ENCODE measurements around the gene PFKFB3.
"Not testable (repeated sequence)": the region's sequence is repeated elsewhere in the genome, so short reads cannot be mapped to it uniquely, and the experiment has no call there.

The PFKFB3 gene

GRCh38 chr10:6202684-6203330 is at the start of gene PFKFB3:
Gene PFKFB3, plus strand, starts transcription at chr10:6202932. Its CDS starts 329 bp downstream, at chr10:6203261.
- DNase-seq (ENCODE audit: low spot score) = peak; percentile 96

DNA sequence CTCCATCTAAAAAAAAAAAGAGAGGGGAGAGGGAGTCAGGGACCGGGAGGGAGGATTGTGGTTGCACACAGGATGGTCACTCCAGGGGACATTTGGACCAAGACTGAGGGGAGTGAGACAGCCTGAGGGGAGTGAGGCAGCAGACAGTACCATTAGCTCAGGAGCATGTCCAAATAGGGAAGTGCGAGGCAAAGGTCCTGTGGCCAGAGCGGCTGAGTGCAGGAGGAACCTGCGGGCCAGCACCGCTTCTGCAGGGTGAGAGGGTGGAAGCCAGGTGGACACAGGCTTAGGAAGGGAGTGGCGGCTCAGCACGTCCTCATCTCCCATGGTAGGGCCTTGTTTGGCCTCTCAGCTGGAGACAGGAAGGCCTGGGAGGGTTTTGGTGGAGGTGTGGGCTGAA is 48.9 kb upstream of the PFKFB3 start:
- no peak for DNase-seq (ENCODE audit: low spot score)

- no peak for DNase-seq (ENCODE audit: low spot score)
Observed at GRCh38 chr10:6154566-6154965, 48.2 kb upstream of the PFKFB3 start.

DNA sequence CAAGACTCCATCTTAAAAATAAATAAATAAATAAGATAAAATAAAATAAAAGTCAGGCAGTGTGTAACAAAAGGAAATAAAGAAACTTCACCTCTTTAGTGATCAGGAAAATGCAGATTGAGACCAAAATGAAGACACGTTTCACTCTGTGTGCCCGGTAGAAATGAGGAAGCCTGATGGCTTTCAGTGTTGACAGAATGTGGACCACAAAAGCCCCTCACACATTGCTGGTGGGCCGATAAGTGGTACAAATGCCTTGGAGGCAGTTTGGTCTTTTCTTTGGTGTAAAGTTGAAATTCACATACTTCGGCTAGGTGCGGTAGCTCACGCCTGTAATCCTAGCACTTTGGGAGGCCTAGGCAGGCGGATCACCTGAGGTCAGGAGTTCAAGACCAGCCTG is 44.5 kb upstream of the PFKFB3 start:
- no peak for DNase-seq (ENCODE audit: low spot score)

- no peak for DNase-seq (ENCODE audit: low spot score)
Observed at GRCh38 chr10:6161921-6162320, 40.8 kb upstream of the PFKFB3 start.

GRCh38 chr10:6162589-6163356 is 40.0 kb upstream of the PFKFB3 start:
- DNase-seq (ENCODE audit: low spot score) = no peak

DNA sequence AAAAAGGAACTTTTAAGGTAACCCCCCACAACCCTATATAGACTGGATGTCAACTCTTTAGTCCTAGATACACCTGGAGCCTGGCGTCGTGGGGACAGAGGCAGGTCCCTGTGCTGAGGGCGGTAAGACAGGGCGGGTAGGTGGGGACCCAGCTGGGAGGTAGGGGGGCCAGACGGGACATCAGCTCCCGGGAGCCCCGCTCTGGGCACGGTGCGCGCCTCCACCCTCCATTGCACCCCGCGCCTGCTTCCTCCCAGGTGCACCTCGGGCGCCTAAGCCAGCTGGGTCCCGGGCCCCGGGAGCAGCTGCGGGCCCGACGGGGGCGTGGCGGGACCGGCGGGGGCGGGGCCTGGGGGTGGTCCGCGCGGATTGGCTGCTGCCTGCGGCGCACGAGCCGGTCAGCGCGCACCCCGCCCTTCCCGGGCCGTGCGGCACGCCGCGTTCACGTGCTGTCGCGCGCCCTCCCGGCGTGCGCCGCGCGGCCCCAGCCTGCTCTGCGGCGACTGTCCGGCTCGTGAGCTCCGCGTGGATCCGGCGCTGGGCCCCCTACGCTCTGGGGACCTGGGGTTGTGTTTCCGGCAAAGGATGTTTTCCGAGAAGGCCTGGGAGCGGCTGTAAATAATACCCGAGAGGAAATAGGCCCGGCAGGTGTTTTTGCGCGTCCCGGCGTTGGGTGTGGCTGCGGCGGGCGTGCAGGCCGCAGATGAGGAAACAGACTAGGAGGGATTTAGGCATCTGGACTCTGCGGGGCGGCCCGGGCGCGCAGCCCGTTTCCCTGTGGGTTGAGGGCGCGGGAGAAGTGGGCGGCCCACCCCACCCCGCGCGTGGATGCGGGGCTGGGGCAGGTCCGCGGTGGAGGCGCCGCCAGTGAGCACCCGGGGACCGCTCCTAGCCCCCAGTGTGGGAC is 39.1 kb upstream of the PFKFB3 start:
- DNase-seq (ENCODE audit: low spot score) = no peak

DNA sequence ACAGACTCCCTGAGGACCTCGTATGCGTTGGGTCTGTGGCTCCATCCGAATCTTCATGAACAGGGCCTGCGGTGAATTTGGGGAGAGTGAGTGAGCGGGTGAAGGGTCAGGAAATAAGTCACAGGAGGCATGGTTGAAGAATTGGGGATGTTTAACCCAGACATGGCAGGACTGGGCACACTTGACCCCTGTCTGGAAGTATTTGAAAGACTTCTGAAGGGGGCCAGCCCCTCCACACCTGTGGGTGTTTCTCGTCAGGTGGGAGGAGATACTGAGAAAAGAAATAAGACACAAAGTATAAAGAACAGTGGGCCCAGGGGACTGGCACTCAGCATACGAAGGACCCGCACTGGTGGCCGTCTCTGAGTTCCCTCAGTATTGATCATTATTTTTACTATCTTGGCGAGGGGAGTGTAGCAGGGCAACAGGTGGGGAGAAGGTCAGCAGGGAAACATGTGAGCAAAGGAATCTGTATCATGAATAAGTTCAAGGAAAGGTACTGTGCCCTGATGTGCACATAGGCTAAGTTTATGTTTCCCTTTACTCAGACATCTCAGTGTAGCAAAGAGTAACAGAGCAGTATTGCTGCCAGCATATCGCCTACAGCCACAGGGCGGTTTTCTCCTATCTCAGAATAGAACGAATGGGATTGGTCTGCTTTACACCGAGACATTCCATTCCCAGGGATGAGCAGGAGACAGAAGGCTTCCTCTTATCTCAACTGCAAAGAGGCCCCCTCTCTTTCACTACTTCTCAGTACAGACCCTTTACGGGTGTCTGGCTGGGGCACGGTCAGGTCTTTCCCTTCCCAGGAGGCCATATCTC is 38.2 kb upstream of the PFKFB3 start:
- no peak for DNase-seq (ENCODE audit: low spot score)

DNA sequence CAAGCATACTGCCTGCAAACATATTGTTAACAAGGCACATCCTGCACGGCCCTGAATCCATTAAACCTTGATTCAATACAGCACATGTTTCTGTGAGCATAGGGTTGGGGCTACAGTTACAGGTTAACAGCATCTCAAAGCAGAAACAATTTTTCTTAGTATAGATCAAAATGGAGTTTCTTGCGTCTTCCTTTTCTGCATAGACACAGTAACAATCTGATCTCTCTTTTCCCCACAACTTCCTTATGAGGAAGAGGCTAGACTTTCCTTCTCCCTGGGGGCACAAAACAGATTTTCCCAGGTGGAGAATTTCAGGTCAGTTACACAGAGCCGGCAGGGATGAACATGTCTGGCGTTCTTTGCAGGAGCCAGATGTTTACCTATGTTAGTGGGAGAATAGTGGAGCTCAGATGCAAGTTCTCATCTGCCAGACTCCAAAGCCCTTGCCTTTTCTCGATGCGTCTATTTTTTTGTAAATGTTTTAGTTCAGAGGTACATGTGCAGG is 37.5 kb upstream of the PFKFB3 start:
- DNase-seq (ENCODE audit: low spot score) = no peak

DNA sequence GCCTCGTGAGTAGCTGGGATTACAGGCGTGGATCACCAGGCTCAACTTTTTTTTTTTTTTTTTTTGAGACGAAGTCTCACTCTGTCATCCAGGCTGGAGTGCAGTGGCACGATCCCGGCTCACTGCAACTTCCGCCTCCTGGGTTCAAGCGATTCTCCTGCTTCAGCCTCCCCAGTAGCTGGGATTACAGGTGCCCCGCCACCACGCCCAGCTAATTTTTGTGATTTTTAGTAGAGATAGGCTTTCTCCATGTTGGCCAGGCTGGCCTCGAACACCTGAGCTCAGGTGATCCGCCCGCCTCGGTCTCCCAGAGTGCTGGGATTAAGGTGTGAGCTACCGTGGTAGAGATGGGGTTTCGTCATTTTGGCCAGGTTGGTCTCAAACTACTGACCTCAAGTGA is 36.8 kb upstream of the PFKFB3 start:
- DNase-seq (ENCODE audit: low spot score) = not testable (repeated sequence)

- no peak for DNase-seq (ENCODE audit: low spot score)
Observed at GRCh38 chr10:6167456-6167855, 35.3 kb upstream of the PFKFB3 start.

DNA sequence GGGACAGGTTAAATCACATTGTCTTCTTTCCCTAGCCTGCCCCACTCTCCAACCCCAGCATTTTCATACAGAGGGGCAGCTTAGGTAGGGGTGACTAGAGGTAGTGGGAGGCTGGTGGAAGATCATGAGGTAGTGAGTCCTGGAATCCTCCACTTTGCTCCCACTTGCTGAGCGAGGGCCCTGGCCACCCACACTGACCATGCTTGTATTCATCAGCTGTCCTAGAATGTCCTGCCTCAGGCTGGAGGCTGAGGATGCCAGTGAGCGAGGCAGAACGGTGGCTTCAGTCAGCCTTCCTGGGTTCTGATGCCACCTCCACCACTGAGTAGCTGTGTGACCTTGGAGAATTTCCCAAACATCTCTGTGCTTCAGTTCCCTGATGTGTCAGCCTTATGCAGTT is 34.6 kb upstream of the PFKFB3 start:
- DNase-seq (ENCODE audit: low spot score) = no peak

- DNase-seq (ENCODE audit: low spot score) = no peak
Observed at GRCh38 chr10:6170638-6171037, 32.1 kb upstream of the PFKFB3 start.

DNA sequence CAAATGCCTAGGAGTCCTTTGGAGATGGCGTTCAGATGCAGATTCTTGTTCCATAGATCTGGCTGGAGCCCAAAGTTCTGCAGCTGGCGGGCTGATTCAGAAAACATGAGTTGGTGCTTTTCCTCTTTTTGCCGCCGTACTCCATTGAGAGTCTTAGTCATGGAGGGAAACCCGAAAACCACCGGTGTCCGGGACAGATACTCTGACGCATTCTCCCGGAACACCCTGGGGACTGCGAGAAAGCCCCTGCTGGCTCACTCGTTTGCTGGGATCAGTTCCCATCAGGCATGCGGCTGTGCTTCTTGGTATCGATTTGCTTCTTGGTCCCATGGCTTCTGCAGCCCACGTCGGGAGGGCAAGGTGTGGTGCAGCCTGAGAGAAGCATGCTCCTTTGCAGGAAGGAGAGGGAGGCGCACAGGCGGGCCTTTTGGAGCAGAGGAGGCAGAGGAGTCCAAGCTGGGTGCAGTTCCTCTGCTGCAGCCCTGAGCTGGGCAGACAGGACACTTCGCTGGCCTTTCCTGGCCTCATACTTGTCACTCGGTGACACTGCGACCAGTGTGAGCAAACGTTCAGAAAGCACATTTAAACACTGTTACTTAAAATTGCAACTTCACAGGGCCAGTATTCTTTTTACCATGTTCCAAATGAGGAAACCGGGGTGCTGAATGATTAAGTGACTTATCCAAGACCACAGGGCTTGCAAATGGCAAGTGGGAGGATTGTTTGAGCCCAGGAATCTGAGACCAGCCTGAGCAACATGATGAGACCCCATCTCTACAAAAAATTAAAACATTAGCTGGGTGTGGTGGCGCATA is 30.6 kb upstream of the PFKFB3 start:
- no peak for DNase-seq (ENCODE audit: low spot score)

DNA sequence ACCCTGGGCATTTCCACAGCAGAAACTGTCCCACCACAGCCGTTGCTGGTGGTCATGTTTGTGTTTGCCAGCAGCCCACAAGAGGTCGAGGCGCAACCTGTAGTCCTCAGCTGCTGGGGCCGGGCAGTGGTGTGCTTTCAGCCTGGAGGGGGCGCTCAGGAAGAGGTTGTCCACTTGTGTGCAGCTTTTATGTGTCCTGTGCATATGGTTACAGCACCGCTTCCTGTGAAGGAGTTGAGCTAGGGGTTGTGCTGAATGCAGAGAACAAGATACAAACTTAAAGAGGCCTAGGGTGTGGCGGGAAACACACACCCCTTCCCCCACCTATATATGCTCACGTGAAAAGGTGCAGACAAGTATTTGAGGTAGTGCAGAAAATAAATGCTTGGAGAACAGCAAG is 29.5 kb upstream of the PFKFB3 start:
- DNase-seq (ENCODE audit: low spot score) = peak; percentile 43

DNA sequence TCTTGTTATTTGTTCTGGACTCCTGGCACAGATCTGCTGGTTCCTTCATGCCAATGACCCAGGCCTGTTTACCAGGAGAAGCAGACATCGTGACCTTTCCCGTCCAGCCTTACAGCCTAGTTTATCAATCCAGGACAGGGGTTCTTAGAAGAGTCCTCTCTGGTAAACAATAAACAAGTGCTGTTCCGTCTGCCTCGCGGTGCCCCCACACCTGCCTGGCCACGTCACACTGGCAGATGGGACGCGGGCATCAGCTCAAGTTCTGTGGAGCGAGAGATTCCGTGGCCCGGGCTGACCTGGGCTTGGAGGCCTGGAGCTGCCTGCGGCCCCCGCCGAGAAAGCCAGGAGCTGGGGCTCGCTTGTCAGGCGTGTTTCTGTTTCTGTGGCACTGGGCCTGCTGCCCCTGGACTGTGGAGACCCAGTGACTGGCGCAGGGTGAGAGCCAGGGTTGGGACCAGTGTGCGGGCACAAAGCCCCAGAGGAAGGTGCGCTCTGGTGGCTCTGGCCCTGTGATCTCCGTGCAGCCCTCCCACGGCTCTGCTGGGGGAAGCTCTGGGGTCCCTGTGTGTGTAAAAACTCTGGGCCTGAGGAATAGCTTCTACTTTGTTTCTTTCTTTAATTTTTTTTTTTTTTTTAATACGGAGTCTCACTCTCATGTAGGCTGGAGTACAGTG is 28.4 kb upstream of the PFKFB3 start:
- DNase-seq (ENCODE audit: low spot score) = no peak

DNA sequence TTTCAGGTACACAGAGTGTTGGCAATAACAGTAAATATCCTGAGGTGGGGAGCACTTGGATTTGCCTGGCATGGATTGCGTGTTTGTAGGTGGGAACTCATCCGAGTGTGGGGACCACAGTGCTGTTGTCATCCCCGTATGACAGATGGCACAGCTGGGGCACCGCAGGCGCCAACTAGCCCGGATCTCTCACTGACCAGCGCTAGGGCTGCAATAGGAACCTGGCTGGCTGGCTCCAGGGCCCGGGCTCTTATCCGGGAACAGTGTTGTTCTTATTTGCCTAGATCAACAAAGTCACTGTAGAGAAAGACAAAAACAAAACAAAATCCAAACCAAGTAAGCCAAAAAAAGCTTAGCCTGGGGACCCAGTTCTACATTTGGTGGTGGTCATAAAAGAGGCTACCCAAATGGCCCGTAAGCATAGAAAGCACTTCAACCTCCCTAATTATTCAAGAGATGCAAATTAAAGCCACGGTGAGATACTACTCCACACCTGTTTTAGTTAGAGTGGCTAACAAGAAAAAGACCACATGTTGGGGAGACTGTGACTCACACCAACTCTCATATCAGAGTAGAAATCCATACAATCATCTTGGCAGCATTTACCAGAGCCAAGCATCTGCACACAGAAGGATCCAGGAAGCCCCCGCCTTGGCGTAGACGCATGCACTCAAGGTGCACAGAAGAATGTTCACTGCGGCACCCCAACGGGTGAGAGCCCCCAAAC is 27.2 kb upstream of the PFKFB3 start:
- no peak for DNase-seq (ENCODE audit: low spot score)

- DNase-seq (ENCODE audit: low spot score) = no peak
Observed at GRCh38 chr10:6176691-6177231, 26.0 kb upstream of the PFKFB3 start.

- no peak for DNase-seq (ENCODE audit: low spot score)
Observed at GRCh38 chr10:6177880-6178281, 24.9 kb upstream of the PFKFB3 start.
